Thoracic aorta (tissue), 2 donors: ENCODE results near the gene CACNA2D2. TPM values are rescaled to one million over a fixed set of nuclear protein-coding genes. Genes with fewer than 3 reads are reported as not detected.
A peak's percentile ranks its signal among the peaks of the same experiment; 100 is the strongest.

Experiments used
- ATAC-seq: fragments of 150-250 bp; one replicate; pipeline ENCODE4 v1.8.0; 2017; ENCODE audit warnings: low read depth; ENCODE audit not compliant: insufficient number of reproducible peaks, low FRiP score
- DNase-seq: peaks from one replicate; pipeline ENCODE4 v3.0.0-alpha.2; 2020; ENCODE audit warnings: low spot score
- H3K27ac ChIP-seq, 2 donors: fragments of 200-600 bp; sonication (generic); 1 replicate in 1 of 2; 2 replicates in 1 of 2; pipeline ENCODE4 v1.5.1; 2016; ENCODE audit warnings: mild to moderate bottlenecking in 2 of 2, moderate library complexity in 2 of 2
- H3K27me3 ChIP-seq: fragments of 200-600 bp; sonication (generic); replicated peaks from 2 replicates; pipeline ENCODE4 v1.6.0; 2016; ENCODE audit warnings: mild to moderate bottlenecking; ENCODE audit not compliant: insufficient read depth
- H3K36me3 ChIP-seq: fragments of 200-600 bp; sonication (generic); one replicate; pipeline ENCODE4 v1.5.1; 2016
- H3K4me1 ChIP-seq, 2 donors: fragments of 200-600 bp; sonication (generic); 1 replicate in 1 of 2; 2 replicates in 1 of 2; pipeline versions ENCODE4 v1.5.1 to v1.6.0; 2016; ENCODE audit warnings: low read depth in 2 of 2, mild to moderate bottlenecking in 1 of 2; ENCODE audit not compliant: control insufficient read depth in 1 of 2
- H3K4me3 ChIP-seq: fragments of 200-600 bp; sonication (generic); 2 replicates; pipeline ENCODE4 v1.5.1; 2016; ENCODE audit warnings: mild to moderate bottlenecking
- H3K9me3 ChIP-seq: fragments of 200-600 bp; sonication (generic); 2 replicates; pipeline ENCODE4 v1.5.1; 2016
- total RNA-seq, 2 donors: library from RNA; depleted of rRNA; stranded (reverse); fragments of >200 nt; gene quantifications; one replicate each; pipeline versions ENCODE4 v1.1.0 to v1.2.3, GENCODE V29; 2016
- TF ChIP-seq, protein P1 (sequence below): fragments of 200-600 bp; sonication (generic); IDR thresholded peaks from one replicate; pipeline ENCODE4 v1.5.1; 2019; ENCODE audit warnings: antibody characterized with exemption

CACNA2D2 gene
- total RNA-seq, 2 donors from 2014 or later: 2.3 to 4.2 TPM

DNA sequence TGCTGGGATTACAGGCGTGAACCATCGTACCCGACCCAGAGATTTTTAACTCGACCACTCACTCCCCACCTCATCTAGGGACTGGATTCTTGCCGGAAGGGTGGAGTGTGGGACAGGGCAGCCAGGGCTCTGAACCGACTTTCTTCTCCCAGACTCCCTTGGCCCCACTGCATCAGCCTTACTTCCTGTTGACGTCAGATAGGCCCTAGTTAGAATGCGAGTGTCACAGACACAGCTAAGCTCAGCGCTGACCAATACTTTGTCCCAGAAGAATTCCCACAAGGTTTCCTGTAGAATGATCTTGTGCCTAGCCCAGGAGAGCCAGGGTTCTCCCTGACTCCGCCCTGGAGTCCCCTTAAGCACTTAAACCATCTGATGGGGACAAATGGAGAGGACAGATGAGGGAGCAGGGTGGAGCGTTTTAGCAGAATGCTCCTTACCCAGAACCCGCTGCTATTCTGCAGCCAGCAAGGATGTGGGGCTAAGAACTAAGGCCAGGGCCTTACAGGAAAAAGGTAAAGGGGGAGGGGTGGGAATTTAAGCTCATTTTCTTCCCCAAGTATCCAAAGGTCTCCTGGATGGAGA lies 169.6 kb downstream of the CACNA2D2 start:
- H3K9me3 ChIP-seq: no peaks in the 10 kb centered on the region
- H3K36me3 ChIP-seq: peaks cover 29% of the 10 kb centered on the region
- no peak for DNase-seq
- peak; percentile 32 for ATAC-seq
- TF ChIP-seq, protein P1, sequence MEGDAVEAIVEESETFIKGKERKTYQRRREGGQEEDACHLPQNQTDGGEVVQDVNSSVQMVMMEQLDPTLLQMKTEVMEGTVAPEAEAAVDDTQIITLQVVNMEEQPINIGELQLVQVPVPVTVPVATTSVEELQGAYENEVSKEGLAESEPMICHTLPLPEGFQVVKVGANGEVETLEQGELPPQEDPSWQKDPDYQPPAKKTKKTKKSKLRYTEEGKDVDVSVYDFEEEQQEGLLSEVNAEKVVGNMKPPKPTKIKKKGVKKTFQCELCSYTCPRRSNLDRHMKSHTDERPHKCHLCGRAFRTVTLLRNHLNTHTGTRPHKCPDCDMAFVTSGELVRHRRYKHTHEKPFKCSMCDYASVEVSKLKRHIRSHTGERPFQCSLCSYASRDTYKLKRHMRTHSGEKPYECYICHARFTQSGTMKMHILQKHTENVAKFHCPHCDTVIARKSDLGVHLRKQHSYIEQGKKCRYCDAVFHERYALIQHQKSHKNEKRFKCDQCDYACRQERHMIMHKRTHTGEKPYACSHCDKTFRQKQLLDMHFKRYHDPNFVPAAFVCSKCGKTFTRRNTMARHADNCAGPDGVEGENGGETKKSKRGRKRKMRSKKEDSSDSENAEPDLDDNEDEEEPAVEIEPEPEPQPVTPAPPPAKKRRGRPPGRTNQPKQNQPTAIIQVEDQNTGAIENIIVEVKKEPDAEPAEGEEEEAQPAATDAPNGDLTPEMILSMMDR: no peak
- H3K27me3 ChIP-seq: no peaks in the 10 kb centered on the region
- peak overlapping the region; percentile 27 for H3K4me3 ChIP-seq
- peaks cover 35 to 48% of the 10 kb centered on the region in 2 donors for H3K4me1 ChIP-seq
- peak overlapping the region; percentile 90 to 93 for H3K27ac ChIP-seq

DNA sequence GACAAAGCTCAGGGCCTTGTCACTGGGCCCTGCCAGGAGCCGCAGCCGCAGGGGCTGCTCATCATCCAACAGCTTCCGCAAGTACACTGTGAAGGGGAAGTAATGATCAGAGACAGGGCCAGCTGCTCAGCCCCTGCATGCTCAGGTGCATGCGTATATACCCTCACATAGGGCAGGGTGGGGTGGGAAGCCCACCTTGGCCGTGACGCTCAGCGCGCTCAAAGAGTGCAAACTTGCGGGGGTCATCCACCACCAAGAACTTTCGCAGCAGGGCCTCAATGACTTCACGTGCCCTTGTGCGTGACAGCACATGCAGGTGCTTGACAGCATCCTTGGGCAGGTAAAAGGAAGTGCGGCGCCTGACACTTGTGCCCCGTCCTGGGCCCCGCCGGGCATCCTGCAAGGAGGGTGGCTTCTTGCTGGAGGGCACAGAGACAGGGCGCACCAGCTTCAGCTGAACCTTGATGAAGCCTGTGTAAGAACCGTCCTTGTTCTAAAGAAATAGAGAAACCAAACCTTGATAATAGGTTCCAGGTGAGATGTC lies 172.0 kb downstream of the CACNA2D2 start:
- TF ChIP-seq, protein P1: no peak
- H3K36me3 ChIP-seq: peaks cover 29% of the 10 kb centered on the region
- H3K4me1 ChIP-seq: peaks cover 41 to 52% of the 10 kb centered on the region in 2 donors
- ATAC-seq (no peak), DNase-seq (no peak)
- no peak overlapping the region for H3K4me3 ChIP-seq
- no peaks in the 10 kb centered on the region for H3K9me3 ChIP-seq
- no peaks in the 10 kb centered on the region for H3K27me3 ChIP-seq
- H3K27ac ChIP-seq: no peak overlapping the region

DNA sequence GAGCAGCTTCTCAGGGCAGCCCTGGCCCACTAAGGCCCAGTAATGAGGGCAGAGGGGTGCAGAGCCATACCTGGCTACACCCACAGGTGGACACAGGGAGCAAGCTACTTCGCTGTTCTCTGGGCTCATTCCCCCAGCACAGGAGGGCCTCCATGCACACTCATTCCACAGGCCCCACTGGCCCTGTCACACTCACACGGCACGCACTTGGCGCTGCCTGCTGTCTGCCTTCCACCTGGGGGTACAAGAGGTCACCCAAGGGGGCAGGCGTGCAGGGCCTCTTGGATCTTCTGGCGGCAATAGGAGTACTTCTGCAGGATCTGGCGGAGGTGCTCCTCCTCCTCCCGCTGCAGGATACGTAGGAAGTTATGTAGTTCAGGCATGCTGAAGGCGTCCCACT lies 173.1 kb downstream of the CACNA2D2 start:
- Histone ChIP-seq H3K4me3 (no peak overlapping the region), H3K9me3 (no peaks in the 10 kb centered on the region), H3K36me3 (peaks cover 36% of the 10 kb centered on the region), H3K27ac (no peak overlapping the region), H3K27me3 (no peaks in the 10 kb centered on the region), H3K4me1 (peaks cover 31 to 41% of the 10 kb centered on the region in 2 donors)
- TF ChIP-seq, protein P1: no peak
- no peak for DNase-seq
- ATAC-seq: no peak

DNA sequence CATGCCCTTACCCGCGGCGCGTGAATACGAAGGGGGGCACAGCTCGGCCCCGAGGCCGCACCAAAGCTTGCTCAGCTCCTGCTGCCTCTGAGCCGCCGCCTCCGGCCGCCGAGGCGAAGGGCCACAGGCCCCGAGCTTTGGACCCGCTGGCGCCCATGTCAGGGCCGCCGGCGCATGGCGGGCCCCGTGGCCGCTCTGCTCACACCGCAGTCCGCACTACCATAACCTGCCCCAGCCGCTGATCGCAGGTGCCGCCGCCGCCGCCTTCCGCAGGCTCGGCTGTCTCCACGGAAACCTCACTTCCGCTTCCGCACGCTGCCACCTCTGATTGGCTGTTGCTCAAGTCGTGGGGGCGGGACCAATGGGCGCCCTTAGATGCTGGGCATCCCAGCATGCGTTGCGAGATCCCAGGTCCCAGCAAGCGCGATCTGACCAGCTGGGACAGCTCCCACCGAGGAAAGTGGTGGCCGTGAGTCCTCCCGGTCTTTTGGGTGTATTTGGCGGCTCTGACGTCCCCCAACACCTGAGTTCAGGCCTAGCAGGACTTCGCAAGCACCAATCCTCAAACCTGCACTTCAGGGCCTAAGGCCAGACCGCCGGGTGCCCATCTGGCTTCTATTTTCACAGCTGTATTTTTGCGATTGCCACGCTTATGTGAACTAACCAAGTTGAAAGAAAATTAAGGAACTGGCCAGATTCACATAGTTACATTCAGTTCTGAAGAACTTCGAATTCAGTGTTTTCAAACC lies 175.3 kb downstream of the CACNA2D2 start, which contains the start of gene TUSC2:
TUSC2 (minus strand) TSS at position 281 of the 749 bp plus-strand sequence; CDS start at position 157, 124 bp downstream.
- peaks cover 13 to 24% of the 10 kb centered on the region in 2 donors for H3K4me1 ChIP-seq
- peaks cover 36% of the 10 kb centered on the region for H3K36me3 ChIP-seq
- peak within 1 kb of the TSS; percentile 90 for H3K4me3 ChIP-seq
- ATAC-seq (peak; percentile 71), DNase-seq (peak; percentile 95)
- no peaks in the 10 kb centered on the region for H3K27me3 ChIP-seq
- H3K9me3 ChIP-seq: no peaks in the 10 kb centered on the region
- TF ChIP-seq, protein P1: no peak
- peak within 1 kb of the TSS; percentile 65 to 80 for H3K27ac ChIP-seq

DNA sequence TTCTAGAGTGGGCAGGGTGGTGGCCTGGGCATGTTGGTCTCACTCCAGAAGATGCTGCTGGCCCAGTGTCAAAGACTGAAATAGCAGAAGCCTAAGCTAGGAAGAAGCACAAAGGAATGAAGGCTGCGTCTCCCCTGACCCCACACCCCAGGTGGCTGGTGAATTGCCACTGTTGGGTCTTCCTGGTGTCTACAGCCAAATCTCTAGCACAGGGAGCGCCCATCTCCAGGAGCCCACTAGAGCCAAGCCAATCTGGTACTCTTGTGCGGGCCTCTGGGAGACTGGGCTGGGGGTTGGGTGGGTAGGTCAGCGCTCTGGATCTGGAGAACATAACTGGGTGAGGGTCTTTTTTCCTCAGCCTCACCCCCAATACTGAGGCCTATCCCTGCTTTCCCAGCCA lies 176.3 kb downstream of the CACNA2D2 start:
- H3K4me3 ChIP-seq: peak overlapping the region; percentile 90
- H3K36me3 ChIP-seq: peaks cover 35% of the 10 kb centered on the region
- H3K27ac ChIP-seq: peak overlapping the region in 1 of 2 donors; percentile 65
- ATAC-seq (no peak), DNase-seq (no peak)
- TF ChIP-seq, protein P1: no peak
- H3K27me3 ChIP-seq: no peaks in the 10 kb centered on the region
- peaks cover 17 to 26% of the 10 kb centered on the region in 2 donors for H3K4me1 ChIP-seq
- H3K9me3 ChIP-seq: no peaks in the 10 kb centered on the region
